Activated CD8-positive, alpha-beta T cell treated with anti-CD3 and anti-CD28 coated beads for 36 hours (primary cell): ENCODE results near the gene SLC13A4. TPM values are rescaled to one million over a fixed set of nuclear protein-coding genes. Genes with fewer than 3 reads are reported as not detected.

Experiments
- ATAC-seq: fragments of 200-7000 bp; cut with Tn5 transposase; one replicate; pipeline ENCODE4 v1.10.0; 2021; ENCODE audit warnings: mild to moderate bottlenecking, moderate library complexity
- CTCF ChIA-PET: fragments of 350-600 bp; sonication (Branson Sonifier 250); formaldehyde crosslinking; loops from one replicate; lab custom pipeline; 2021; ENCODE audit warnings: antibody characterized with exemption; lab: Charles Lee
- POLR2A ChIA-PET: fragments of 350-600 bp; sonication (Branson Sonifier 250); formaldehyde crosslinking; loops from one replicate; lab custom pipeline; 2021; ENCODE audit warnings: antibody characterized with exemption; lab: Charles Lee
- DNase-seq: peaks from one replicate; pipeline ENCODE4 v3.0.0-alpha.2; 2020
- H3K27ac Mint-ChIP-seq: one replicate; pipeline ENCODE4 v1.8.0; 2021; ENCODE audit warnings: mild to moderate bottlenecking, mixed read lengths
- H3K27me3 Mint-ChIP-seq: one replicate; pipeline ENCODE4 v1.8.0; 2021; ENCODE audit warnings: mixed read lengths
- H3K36me3 Mint-ChIP-seq: one replicate; pipeline ENCODE4 v1.8.0; 2021; ENCODE audit warnings: low read depth, mixed read lengths
- H3K4me1 Mint-ChIP-seq: one replicate; pipeline ENCODE4 v1.8.0; 2021; ENCODE audit warnings: low read depth, mixed read lengths
- H3K4me3 Mint-ChIP-seq: one replicate; pipeline ENCODE4 v1.8.0; 2021; ENCODE audit warnings: mild to moderate bottlenecking, moderate library complexity, mixed read lengths
- H3K9me3 Mint-ChIP-seq: one replicate; pipeline ENCODE4 v1.8.0; 2021; ENCODE audit warnings: mixed read lengths
- intact Hi-C: fragments of 100-400 bp; cut with micrococcal nuclease; formaldehyde crosslinking; loops from one replicate; pipeline ENCODE4 v1.10.0; 2022
- total RNA-seq, 2 experiments: library from RNA; stranded (reverse); gene quantifications; one replicate each; pipeline ENCODE4 v1.2.3, GENCODE V29; 2021
- TF ChIP-seq, protein P1 (sequence below): fragments of 200-600 bp; IDR thresholded peaks from one replicate; pipeline ENCODE4 v1.8.0; 2022; ENCODE audit warnings: antibody characterized with exemption, mild to moderate bottlenecking

SLC13A4 gene
- total RNA-seq, 2 experiments from 2014 or later, result not detected

DNA sequence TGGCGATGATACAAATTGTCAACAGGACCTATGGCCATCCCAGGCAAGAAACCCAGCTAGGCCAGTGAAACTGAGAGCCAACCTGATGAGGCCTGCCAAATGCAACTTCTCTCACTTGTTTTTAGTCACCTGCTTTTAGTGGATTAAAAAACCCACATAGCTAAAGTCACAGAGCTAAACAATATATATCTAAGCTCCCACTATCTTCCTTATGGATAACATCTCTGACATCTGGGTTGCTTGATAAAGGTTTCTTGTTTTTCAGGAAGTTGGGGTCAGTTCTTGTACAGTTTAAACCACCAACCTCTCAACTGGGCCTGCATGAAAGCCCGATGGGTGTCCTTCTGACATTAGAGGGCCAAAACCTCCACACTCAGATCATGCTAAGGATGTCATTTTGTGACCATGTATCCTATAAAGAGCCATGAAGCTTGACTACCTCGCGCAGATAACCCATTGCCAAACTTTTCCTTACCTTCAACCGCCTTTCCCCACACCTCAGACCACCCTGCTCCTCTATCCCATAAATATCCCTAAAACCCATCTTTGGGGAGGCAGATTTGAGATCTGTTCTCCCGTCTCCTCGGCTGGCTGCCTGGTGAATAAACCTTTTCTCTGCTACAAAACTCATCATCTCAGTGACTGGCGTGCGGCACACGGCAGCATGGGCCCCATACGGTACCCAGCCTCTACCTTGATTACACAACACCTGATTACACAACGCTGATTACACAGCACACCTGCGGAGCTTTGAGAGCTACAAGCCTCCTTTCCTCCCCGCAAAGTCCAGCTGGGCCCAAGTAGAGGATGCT lies 66.5 kb downstream of the SLC13A4 start:
- no peaks in the 10 kb centered on the region for H3K27me3 Mint-ChIP-seq
- no peak for DNase-seq
- H3K4me3 Mint-ChIP-seq, result peak overlapping the region; percentile 86
- ChIA-PET POLR2A (interaction anchor here (1.0 to 2.1 kb wide), 4 partner anchors 21 to 103 kb away, joined by 3 to 13 read pairs (median 4); partner anchors contain the start of gene NUP205), CTCF (interaction anchor here (0.8 to 4.2 kb wide), 5 partner anchors 12 to 387 kb away, joined by 3 to 27 read pairs (median 5); no protein-coding TSS in a partner anchor)
- peak; percentile 11 for ATAC-seq
- H3K36me3 Mint-ChIP-seq, result peaks cover 12% of the 10 kb centered on the region
- intact Hi-C loops, result no loop called here
- H3K9me3 Mint-ChIP-seq, result no peaks in the 10 kb centered on the region
- TF ChIP-seq, protein P1, sequence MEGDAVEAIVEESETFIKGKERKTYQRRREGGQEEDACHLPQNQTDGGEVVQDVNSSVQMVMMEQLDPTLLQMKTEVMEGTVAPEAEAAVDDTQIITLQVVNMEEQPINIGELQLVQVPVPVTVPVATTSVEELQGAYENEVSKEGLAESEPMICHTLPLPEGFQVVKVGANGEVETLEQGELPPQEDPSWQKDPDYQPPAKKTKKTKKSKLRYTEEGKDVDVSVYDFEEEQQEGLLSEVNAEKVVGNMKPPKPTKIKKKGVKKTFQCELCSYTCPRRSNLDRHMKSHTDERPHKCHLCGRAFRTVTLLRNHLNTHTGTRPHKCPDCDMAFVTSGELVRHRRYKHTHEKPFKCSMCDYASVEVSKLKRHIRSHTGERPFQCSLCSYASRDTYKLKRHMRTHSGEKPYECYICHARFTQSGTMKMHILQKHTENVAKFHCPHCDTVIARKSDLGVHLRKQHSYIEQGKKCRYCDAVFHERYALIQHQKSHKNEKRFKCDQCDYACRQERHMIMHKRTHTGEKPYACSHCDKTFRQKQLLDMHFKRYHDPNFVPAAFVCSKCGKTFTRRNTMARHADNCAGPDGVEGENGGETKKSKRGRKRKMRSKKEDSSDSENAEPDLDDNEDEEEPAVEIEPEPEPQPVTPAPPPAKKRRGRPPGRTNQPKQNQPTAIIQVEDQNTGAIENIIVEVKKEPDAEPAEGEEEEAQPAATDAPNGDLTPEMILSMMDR, result no peak
- peak overlapping the region; percentile 91 for H3K27ac Mint-ChIP-seq
- H3K4me1 Mint-ChIP-seq, result peaks cover 36% of the 10 kb centered on the region

- CTCF ChIA-PET, result interaction anchor here (1.0 to 4.6 kb wide), 4 partner anchors 13 to 38 kb away, joined by 3 to 32 read pairs (median 4); no protein-coding TSS in a partner anchor
- Mint-ChIP-seq H3K27me3 (no peaks in the 10 kb centered on the region), H3K4me3 (no peak overlapping the region), H3K4me1 (peaks cover 19% of the 10 kb centered on the region), H3K27ac (no peak overlapping the region), H3K36me3 (peaks cover 8% of the 10 kb centered on the region), H3K9me3 (no peaks in the 10 kb centered on the region)
- TF ChIP-seq, protein P1, result no peak
- no peak for DNase-seq
- POLR2A ChIA-PET, result no interaction called here
- intact Hi-C loops, result no loop called here
- ATAC-seq, result no peak
These were observed 68.7 kb downstream of the SLC13A4 start for GRCh38 chr7:135659159-135659846.

- no peak for DNase-seq
- intact Hi-C loops, result no loop called here
- H3K4me3 Mint-ChIP-seq, result no peak overlapping the region
- ChIA-PET POLR2A (no interaction called here), CTCF (interaction anchor here (1.0 to 4.6 kb wide), 2 partner anchors 13 kb away, joined by 3 to 32 read pairs; no protein-coding TSS in a partner anchor)
- peaks cover 14% of the 10 kb centered on the region for H3K4me1 Mint-ChIP-seq
- H3K9me3 Mint-ChIP-seq, result no peaks in the 10 kb centered on the region
- no peak for ATAC-seq
- H3K36me3 Mint-ChIP-seq, result peaks cover 5% of the 10 kb centered on the region
- no peaks in the 10 kb centered on the region for H3K27me3 Mint-ChIP-seq
- TF ChIP-seq, protein P1, result no peak
- no peak overlapping the region for H3K27ac Mint-ChIP-seq
These were observed 69.4 kb downstream of the SLC13A4 start for GRCh38 chr7:135658564-135658963.

DNA sequence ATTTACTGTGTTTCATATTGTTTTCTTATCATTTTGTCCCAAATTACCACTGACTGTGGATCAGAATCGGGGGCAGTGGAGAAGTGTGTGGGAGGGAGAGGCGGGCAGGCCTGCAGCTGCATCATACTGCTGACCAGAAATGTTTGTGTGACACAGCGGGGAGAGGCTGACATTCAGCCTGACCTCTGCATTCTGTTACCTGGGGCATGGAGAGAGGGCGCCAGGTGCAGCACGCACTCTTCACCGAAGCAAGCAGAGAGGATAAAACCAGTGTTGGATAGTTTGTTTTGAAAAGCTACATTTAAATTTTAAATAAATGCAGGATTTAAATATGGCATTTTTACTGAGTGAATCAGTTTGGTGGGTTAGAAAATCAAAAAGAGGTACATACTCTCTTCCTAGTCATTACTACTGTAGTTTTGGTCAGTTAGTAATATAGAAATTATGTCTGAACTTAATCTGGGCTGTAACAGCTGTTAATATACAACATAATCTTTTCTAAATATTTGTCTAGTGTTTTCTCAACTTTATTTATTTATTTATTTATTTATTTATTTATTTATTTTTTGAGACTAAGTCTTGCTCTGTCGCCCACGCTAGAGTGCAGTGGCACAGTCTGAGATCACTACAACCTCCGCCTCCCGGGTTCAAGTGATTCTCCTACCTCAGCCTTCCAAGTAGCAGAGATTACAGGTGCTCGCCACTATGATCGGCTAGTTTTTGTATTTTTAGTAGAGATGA lies 74.5 kb downstream of the SLC13A4 start:
- intact Hi-C loops, result no loop called here
- H3K9me3 Mint-ChIP-seq, result no peaks in the 10 kb centered on the region
- POLR2A ChIA-PET, result no interaction called here
- DNase-seq (no peak), ATAC-seq (no peak)
- H3K4me3 Mint-ChIP-seq, result no peak overlapping the region
- no peaks in the 10 kb centered on the region for H3K4me1 Mint-ChIP-seq
- TF ChIP-seq, protein P1, result no peak
- H3K27me3 Mint-ChIP-seq, result no peaks in the 10 kb centered on the region
- CTCF ChIA-PET, result interaction anchor here (1.4 kb wide), 1 partner anchor 32 kb away, joined by 3 read pairs; no protein-coding TSS in a partner anchor
- H3K36me3 Mint-ChIP-seq, result no peaks in the 10 kb centered on the region
- H3K27ac Mint-ChIP-seq, result no peak overlapping the region
